Measurements from ENCODE around the gene SLC22A5. TPM values are rescaled to one million over a fixed set of nuclear protein-coding genes. Genes with fewer than 3 reads are reported as not detected.
"Not testable (repeated sequence)": the region's sequence is repeated elsewhere in the genome, so short reads cannot be mapped to it uniquely, and the experiment has no call there.

SLC22A5 gene
- total RNA-seq, 4 donors from 2014 or later = 23.2 to 36.6 (median 26.3) TPM

DNA sequence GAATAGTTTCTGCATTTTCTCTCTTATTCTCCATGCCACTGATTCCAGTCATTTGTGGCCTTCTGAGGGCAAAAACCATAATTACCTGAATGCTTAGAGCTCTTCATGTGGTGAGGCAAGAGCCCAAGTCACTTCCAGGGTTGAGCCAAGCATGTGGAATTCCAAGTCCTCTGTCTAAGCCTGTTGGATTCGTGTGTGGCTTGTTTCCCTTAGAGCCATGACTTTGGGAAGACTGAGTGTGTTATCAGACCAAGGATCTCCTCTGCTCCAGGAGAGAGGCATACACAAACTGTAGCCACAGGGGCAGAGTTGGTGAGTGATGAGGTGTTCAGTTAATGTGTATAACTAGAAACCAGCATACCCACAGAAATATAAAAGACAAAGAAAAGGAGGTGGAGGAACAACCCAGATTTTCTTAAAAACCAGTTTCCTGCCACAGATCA lies 27.1 kb downstream of the SLC22A5 start:
- no peaks in the 10 kb centered on the region for H3K27me3 ChIP-seq
- DNase-seq (ENCODE audit: low spot score in 2 of 2) = no peak
- WGBS = 67% methylated on average over 1 of the region's 1 CpG
- TF ChIP-seq EP300 (IDR thresholded peaks at IDR 0.05) = no peak
- TF ChIP-seq POLR2AphosphoS5 (IDR thresholded peaks at IDR 0.05) = no peak
- TF ChIP-seq, protein P1, sequence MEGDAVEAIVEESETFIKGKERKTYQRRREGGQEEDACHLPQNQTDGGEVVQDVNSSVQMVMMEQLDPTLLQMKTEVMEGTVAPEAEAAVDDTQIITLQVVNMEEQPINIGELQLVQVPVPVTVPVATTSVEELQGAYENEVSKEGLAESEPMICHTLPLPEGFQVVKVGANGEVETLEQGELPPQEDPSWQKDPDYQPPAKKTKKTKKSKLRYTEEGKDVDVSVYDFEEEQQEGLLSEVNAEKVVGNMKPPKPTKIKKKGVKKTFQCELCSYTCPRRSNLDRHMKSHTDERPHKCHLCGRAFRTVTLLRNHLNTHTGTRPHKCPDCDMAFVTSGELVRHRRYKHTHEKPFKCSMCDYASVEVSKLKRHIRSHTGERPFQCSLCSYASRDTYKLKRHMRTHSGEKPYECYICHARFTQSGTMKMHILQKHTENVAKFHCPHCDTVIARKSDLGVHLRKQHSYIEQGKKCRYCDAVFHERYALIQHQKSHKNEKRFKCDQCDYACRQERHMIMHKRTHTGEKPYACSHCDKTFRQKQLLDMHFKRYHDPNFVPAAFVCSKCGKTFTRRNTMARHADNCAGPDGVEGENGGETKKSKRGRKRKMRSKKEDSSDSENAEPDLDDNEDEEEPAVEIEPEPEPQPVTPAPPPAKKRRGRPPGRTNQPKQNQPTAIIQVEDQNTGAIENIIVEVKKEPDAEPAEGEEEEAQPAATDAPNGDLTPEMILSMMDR (IDR thresholded peaks at IDR 0.05) = no peak
- TF ChIP-seq POLR2A (IDR thresholded peaks at IDR 0.05) = no peak
- no peak overlapping the region for H3K27ac ChIP-seq
- peaks cover 51% of the 10 kb centered on the region for H3K4me1 ChIP-seq
- no peak overlapping the region for H3K4me3 ChIP-seq
- no peaks in the 10 kb centered on the region for H3K9me3 ChIP-seq
- H3K36me3 ChIP-seq = peaks cover 25% of the 10 kb centered on the region

DNA sequence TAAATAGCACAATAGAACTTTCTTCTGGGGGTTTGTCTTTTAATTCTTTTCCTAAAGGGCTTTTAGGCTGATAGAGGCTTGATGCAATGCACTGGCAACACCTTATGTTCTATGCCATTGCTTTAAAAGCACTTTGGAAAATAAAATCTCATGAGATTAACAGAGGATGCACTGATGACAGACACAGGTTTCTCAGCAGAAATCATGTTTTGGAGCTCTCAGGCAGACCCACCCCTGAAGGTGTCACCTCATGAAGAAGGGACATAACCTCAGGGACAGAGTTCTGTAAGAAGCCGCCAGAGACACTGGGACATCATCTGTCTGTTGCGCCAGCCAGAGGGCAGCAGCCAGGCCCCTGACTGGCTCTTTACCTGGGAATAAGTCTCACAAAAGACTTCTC lies 27.7 kb downstream of the SLC22A5 start:
- TF ChIP-seq, protein P1 (IDR thresholded peaks at IDR 0.05) = no peak
- TF ChIP-seq POLR2A (IDR thresholded peaks at IDR 0.05) = no peak
- TF ChIP-seq EP300 (IDR thresholded peaks at IDR 0.05) = no peak
- TF ChIP-seq POLR2AphosphoS5 (IDR thresholded peaks at IDR 0.05) = no peak
- no peak for DNase-seq (ENCODE audit: low spot score in 2 of 2)
- Histone ChIP-seq H3K9me3 (no peaks in the 10 kb centered on the region), H3K27me3 (no peaks in the 10 kb centered on the region), H3K27ac (no peak overlapping the region), H3K4me3 (no peak overlapping the region), H3K36me3 (peaks cover 25% of the 10 kb centered on the region), H3K4me1 (peaks cover 48% of the 10 kb centered on the region)
- 90% methylated on average over 2 of the region's 2 CpGs for WGBS

DNA sequence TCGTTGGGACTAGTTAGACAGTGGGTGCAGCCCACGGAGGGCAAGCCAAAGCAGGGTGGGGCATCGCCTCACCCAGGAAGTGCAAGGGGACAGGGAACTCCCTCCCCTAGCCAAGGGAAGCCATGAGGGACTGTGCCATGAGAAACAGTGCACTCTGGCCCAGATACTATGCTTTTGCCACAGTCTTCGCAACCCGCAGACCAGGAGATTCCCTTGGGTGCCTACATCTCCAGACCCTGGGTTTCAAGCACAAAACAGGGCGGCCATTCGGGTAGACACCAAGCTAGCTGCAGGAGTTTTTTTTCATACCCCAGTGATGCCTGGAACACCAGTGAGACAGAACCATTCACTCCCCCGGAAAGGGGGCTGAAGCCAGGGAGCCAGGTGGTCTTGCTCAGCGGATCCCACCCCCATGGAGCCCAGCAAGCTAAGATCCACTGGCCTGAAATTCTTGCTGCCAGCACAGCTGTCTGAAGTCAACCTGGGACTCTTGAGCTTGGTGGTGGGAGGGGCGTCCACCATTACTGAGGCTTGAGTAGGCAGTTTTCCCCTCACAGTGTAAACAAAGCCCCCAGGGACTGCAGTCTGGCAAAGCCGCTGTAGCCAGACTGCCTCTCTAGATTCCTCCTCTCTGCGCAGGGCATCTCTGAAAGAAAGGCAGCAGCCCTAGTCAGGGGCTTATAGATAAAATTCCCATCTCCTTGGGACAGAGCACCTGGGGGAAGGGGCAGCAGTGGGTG lies 28.6 kb downstream of the SLC22A5 start:
- not testable (repeated sequence) for H3K27me3 ChIP-seq; DNase-seq (ENCODE audit: low spot score in 2 of 2); H3K4me3 ChIP-seq; H3K9me3 ChIP-seq; H3K27ac ChIP-seq
- 70% methylated on average over 8 of the region's 12 CpGs for WGBS
- Histone ChIP-seq H3K4me1 (peaks cover 39% of the 10 kb centered on the region), H3K36me3 (peaks cover 17% of the 10 kb centered on the region)

DNA sequence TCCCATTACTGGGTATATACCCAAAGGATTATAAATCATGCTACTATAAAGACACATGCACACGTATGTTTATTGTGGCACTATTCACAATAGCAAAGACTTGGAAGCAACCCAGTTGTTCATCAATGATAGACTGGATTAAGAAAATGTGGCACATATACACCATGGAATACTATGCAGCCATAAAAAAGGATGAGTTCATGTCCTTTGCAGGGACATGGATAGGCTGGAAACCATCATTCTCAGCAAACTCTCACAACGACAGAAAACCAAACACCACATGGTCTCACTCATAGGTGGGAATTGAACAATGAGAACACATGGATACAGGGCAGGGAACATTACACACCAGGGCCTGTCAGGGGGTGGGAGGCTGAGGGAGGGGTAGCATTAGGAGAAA lies 34.5 kb downstream of the SLC22A5 start:
- 90% methylated on average over 2 of the region's 2 CpGs for WGBS
- not testable (repeated sequence) for H3K4me1 ChIP-seq; DNase-seq (ENCODE audit: low spot score in 2 of 2); H3K9me3 ChIP-seq; H3K36me3 ChIP-seq; H3K27me3 ChIP-seq; H3K27ac ChIP-seq; H3K4me3 ChIP-seq

DNA sequence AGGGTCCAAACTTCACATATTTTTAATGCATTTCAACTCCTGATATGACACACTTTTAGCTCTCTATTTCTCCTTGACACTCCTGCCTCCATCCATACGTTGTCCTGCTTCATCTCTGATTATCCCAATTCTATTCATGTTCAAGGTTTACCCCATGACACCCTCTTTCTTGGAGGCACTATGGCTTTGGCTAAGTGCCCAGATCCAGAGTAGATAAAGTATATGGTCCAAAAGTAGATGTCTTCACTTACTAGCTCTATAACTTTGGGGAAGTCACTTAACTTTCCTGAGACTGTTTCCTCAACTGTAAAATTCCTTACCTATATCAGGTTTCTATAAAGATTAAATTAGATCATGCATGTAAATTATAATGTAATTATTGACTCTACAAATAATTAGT lies 36.1 kb downstream of the SLC22A5 start:
- WGBS = 87% methylated on average over 1 of the region's 1 CpG
- Histone ChIP-seq H3K4me3 (no peak overlapping the region), H3K9me3 (no peaks in the 10 kb centered on the region), H3K27ac (no peak overlapping the region), H3K27me3 (no peaks in the 10 kb centered on the region), H3K4me1 (peaks cover 17% of the 10 kb centered on the region), H3K36me3 (no peaks in the 10 kb centered on the region)
- TF ChIP-seq POLR2A (IDR thresholded peaks at IDR 0.05) = no peak
- TF ChIP-seq, protein P1 (IDR thresholded peaks at IDR 0.05) = no peak
- TF ChIP-seq EP300 (IDR thresholded peaks at IDR 0.05) = no peak
- TF ChIP-seq POLR2AphosphoS5 (IDR thresholded peaks at IDR 0.05) = no peak
- no peak for DNase-seq (ENCODE audit: low spot score in 2 of 2)

DNA sequence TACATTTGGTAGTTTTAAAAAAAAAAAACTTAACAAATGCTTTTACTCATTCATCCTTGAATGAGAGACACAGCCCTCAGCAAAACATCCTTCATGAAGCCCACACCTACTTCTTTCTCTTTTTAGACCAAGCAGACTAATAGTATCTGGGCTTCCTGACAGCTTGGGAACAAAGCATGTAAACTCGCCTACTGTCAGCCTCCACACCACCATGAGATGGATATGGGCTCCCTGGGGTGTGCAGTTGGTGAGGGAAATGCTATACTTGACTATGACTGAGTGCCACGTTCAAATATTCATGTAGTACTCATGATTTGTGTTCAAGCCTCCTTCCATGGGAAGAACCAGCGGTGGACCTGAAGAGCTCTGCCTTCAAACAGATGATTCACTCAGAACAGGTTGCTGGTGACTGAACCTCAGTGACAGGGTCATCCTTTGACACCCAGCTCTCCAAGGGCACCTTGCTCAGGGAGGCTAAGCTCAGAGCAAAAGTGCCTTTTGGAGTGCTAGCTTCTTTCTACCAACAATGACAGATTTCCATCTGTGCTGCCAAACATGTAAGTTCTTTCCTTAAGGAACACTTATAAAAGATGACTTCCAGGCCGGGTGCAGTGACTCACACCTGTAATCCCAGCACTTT lies 36.8 kb downstream of the SLC22A5 start:
- Histone ChIP-seq H3K4me1 (peaks cover 20% of the 10 kb centered on the region), H3K9me3 (no peaks in the 10 kb centered on the region), H3K27me3 (no peaks in the 10 kb centered on the region), H3K4me3 (no peak overlapping the region), H3K27ac (no peak overlapping the region), H3K36me3 (no peaks in the 10 kb centered on the region)
- TF ChIP-seq POLR2AphosphoS5 (IDR thresholded peaks at IDR 0.05) = no peak
- TF ChIP-seq POLR2A (IDR thresholded peaks at IDR 0.05) = no peak
- no peak for TF ChIP-seq EP300 (IDR thresholded peaks at IDR 0.05)
- TF ChIP-seq, protein P1 (IDR thresholded peaks at IDR 0.05) = no peak
- no peak for DNase-seq (ENCODE audit: low spot score in 2 of 2)
- 78% methylated on average over 4 of the region's 4 CpGs for WGBS
